AG04450 (cell line): Measurements from ENCODE around the gene EIF5AL1. TPM values are rescaled to one million over a fixed set of nuclear protein-coding genes. Genes with fewer than 3 reads are reported as not detected.

Experiments used
- CTCF ChIA-PET: fragments of 300-600, 350-600 bp; formaldehyde crosslinking; extraction: SDS; loops from one replicate; lab custom pipeline; 2022; ENCODE audit warnings: antibody characterized with exemption, inconsistent platforms; lab: Charles Lee
- POLR2A ChIA-PET: fragments of 350-600 bp; formaldehyde crosslinking; extraction: SDS; loops from one replicate; lab custom pipeline; 2021; ENCODE audit warnings: antibody characterized with exemption, inconsistent platforms; lab: Yijun Ruan, JAX
- DNase-seq: peaks from one replicate; pipeline ENCODE4 v3.0.0-alpha.2; 2011; ENCODE audit warnings: low read depth, low spot score
- H3K27ac ChIP-seq: one replicate; pipeline ENCODE4 v1.5.1; 2012; ENCODE audit warnings: low read depth, low read length, control low read depth
- H3K27me3 ChIP-seq: one replicate; pipeline ENCODE4 v1.6.0; 2012; ENCODE audit warnings: low read length; ENCODE audit not compliant: control insufficient read depth, insufficient read depth
- H3K4me3 ChIP-seq: 2 replicates; pipeline ENCODE4 v1.5.1; 2011; ENCODE audit warnings: mild to moderate bottlenecking, low read depth, low read length, control low read depth
- H3K9me3 ChIP-seq: 2 replicates; pipeline ENCODE4 v1.5.1; 2012; ENCODE audit warnings: low read length; ENCODE audit not compliant: control insufficient read depth, insufficient read depth
- polyA plus RNA-seq: library from polyadenylated mRNA; depleted of rRNA; stranded (reverse); fragments of >200 nt; gene quantifications from 2 replicates; pipeline ENCODE4 v1.2.3, GENCODE V29; 2011
- TF ChIP-seq, protein P1 (sequence below): IDR thresholded peaks from 2 replicates; pipeline ENCODE4 v1.5.1; 2011; ENCODE audit warnings: low read depth, low read length, control low read depth, inconsistent platforms

Gene EIF5AL1
- polyA plus RNA-seq, 1 experiment = 1.1 TPM

DNA sequence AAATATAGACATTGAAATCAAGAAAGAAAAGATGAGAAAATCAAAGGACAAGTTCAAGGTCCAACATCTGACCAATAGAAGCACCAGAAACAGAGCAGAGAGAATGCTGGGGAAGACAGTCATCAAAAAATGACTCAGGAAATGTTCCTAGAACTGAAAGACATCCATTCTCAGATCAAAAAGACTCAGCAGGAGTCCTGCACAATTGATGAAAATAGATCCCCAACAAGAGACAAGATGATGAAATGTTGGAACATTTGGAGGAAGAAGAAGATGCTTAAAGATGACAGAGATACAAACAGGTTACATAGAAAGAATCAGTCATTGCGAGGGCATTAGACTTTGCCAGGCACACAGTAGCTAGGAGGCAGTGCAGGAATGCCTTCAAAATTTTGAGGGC is 30.0 kb upstream of the EIF5AL1 start:
- DNase-seq = no peak
- no peaks in the 10 kb centered on the region for H3K27me3 ChIP-seq
- H3K27ac ChIP-seq = no peak overlapping the region
- ChIA-PET CTCF (interaction anchor here (1.2 to 1.9 kb wide), 2 partner anchors 14 to 108 kb away, joined by 4 to 5 read pairs; no protein-coding TSS in a partner anchor), POLR2A (no interaction called here)
- H3K4me3 ChIP-seq = no peak overlapping the region
- TF ChIP-seq, protein P1, sequence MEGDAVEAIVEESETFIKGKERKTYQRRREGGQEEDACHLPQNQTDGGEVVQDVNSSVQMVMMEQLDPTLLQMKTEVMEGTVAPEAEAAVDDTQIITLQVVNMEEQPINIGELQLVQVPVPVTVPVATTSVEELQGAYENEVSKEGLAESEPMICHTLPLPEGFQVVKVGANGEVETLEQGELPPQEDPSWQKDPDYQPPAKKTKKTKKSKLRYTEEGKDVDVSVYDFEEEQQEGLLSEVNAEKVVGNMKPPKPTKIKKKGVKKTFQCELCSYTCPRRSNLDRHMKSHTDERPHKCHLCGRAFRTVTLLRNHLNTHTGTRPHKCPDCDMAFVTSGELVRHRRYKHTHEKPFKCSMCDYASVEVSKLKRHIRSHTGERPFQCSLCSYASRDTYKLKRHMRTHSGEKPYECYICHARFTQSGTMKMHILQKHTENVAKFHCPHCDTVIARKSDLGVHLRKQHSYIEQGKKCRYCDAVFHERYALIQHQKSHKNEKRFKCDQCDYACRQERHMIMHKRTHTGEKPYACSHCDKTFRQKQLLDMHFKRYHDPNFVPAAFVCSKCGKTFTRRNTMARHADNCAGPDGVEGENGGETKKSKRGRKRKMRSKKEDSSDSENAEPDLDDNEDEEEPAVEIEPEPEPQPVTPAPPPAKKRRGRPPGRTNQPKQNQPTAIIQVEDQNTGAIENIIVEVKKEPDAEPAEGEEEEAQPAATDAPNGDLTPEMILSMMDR = no peak
- no peaks in the 10 kb centered on the region for H3K9me3 ChIP-seq

DNA sequence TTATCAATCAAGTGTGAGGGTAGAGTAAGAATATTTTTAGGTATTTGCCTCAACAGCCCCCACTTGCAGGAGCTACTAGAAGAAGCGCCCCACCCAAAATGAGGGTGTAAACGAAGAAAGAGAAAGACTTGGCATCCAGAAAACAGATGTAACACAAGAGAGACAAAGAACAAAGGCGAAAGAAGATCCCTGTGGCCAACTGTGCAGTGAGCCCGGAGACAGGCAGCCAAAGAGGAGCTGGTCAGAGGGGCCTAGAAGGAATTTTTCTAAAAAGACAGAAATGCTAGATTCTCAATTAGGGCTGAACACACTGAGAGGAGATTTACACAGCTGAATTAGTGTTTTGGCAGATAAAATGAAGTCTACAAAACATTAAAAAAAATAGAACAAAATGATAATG is 29.6 kb upstream of the EIF5AL1 start:
- TF ChIP-seq, protein P1 = no peak
- Histone ChIP-seq H3K4me3 (no peak overlapping the region), H3K27me3 (no peaks in the 10 kb centered on the region), H3K9me3 (no peaks in the 10 kb centered on the region), H3K27ac (no peak overlapping the region)
- CTCF ChIA-PET = interaction anchor here (1.2 to 1.9 kb wide), 2 partner anchors 15 to 108 kb away, joined by 4 to 5 read pairs; no protein-coding TSS in a partner anchor
- POLR2A ChIA-PET = no interaction called here
- no peak for DNase-seq

DNA sequence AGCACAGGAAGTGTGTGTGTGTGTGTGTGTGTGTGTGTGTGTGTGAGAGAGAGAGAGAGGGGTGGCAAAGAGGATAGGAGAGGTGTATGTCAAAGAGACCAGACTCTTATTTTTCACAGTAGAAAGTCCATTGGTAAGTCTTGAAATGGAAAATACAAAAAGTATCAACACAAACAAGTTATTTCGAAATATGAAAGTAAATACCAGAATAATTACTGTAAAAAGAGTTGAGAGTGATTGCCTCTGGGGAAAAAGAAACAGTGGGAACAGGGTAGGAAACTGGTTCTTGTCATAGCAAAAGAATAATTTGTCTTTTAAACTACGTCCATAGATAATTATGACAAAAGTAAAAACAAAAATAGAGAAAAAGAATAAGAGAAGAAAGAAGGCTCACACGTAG is 29.0 kb upstream of the EIF5AL1 start:
- CTCF ChIA-PET = interaction anchor here (1.2 to 1.9 kb wide), 2 partner anchors 15 to 109 kb away, joined by 4 to 5 read pairs; no protein-coding TSS in a partner anchor
- no peak for DNase-seq
- Histone ChIP-seq H3K9me3 (no peaks in the 10 kb centered on the region), H3K27ac (no peak overlapping the region), H3K27me3 (no peaks in the 10 kb centered on the region), H3K4me3 (no peak overlapping the region)
- POLR2A ChIA-PET = no interaction called here
- TF ChIP-seq, protein P1 = no peak

DNA sequence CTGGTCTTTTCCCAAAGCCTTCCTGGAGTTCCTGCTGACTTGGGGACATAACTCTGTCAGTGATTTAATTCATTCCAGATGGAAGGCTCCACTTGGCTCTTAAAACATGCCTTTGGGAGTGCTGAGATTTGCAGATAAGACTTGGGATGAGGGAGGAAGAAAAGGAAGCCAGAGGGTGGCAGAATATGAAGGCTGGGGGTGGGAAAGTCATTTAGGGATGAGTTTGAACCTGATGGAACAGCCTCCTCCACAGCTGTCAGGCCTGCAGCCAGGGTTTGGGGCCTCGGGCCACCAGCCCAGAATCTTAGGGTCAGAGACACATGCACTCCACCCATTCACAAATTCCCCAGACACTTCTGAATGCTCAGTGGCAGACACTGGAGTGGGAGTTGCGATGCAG is 28.4 kb upstream of the EIF5AL1 start:
- no peak for DNase-seq
- no peaks in the 10 kb centered on the region for H3K27me3 ChIP-seq
- no peak overlapping the region for H3K27ac ChIP-seq
- POLR2A ChIA-PET = no interaction called here
- H3K9me3 ChIP-seq = no peaks in the 10 kb centered on the region
- CTCF ChIA-PET = interaction anchor here (1.9 kb wide), 1 partner anchor 109 kb away, joined by 4 read pairs; no protein-coding TSS in a partner anchor
- H3K4me3 ChIP-seq = no peak overlapping the region
- TF ChIP-seq, protein P1 = no peak

DNA sequence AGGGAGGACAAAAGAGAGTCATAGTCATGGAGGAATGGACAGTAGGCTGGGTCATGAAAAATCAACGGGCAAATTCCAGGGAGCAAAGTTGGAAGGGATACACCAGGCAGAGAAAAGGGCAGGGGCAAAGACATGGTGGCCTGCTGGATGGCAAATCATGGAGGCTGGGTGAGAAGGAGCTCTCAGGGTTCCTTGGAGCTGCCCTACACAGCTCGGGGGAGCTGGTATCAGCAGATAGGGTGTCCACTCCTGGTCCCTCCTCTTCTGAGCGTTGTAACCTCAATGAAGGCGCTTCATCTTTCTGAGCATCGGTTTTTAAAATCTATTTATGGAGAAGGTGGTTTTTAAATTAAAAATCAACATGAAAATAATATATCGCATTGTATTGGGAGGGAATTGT is 27.9 kb upstream of the EIF5AL1 start:
- Histone ChIP-seq H3K9me3 (no peaks in the 10 kb centered on the region), H3K27me3 (no peaks in the 10 kb centered on the region), H3K4me3 (no peak overlapping the region), H3K27ac (no peak overlapping the region)
- CTCF ChIA-PET = no interaction called here
- POLR2A ChIA-PET = no interaction called here
- no peak for DNase-seq
- TF ChIP-seq, protein P1 = no peak
